ENCODE measurements around the gene DNAJC30.
"Not testable (repeated sequence)": the region's sequence is repeated elsewhere in the genome, so short reads cannot be mapped to it uniquely, and the experiment has no call there.

DNAJC30 gene

GRCh38 chr7:73680501-73680900 lies 2.8 kb downstream of the DNAJC30 start:
- no peak for DNase-seq

- DNase-seq: no peak
These were observed 3.5 kb downstream of the DNAJC30 start for GRCh38 chr7:73679709-73680108.

GRCh38 chr7:73678862-73679261 lies 4.4 kb downstream of the DNAJC30 start:
- DNase-seq: no peak

- not testable (repeated sequence) for DNase-seq
These were observed 7.2 kb downstream of the DNAJC30 start for GRCh38 chr7:73676062-73676461.

- no peak for DNase-seq
These were observed 8.7 kb downstream of the DNAJC30 start for GRCh38 chr7:73674468-73675124.

- DNase-seq: no peak
These were observed 11.3 kb downstream of the DNAJC30 start for GRCh38 chr7:73671857-73672445.

GRCh38 chr7:73671322-73671661 lies 12.0 kb downstream of the DNAJC30 start:
- no peak for DNase-seq

GRCh38 chr7:73669858-73670385 lies 13.3 kb downstream of the DNAJC30 start:
- no peak for DNase-seq

GRCh38 chr7:73669288-73669701 lies 14.0 kb downstream of the DNAJC30 start:
- no peak for DNase-seq

GRCh38 chr7:73668886-73669230 lies 14.4 kb downstream of the DNAJC30 start:
- no peak for DNase-seq

GRCh38 chr7:73668103-73668885 lies 15.0 kb downstream of the DNAJC30 start:
- no peak for DNase-seq

- DNase-seq: peak; percentile 97
These were observed 15.7 kb downstream of the DNAJC30 start, which contains the start of gene VPS37D for GRCh38 chr7:73667344-73668102. TSS of gene VPS37D (plus strand) at chr7:73667831. CDS start at chr7:73667959, 128 bp downstream.

GRCh38 chr7:73663033-73663432 lies 20.2 kb downstream of the DNAJC30 start:
- DNase-seq: no peak

- not testable (repeated sequence) for DNase-seq
These were observed 22.7 kb downstream of the DNAJC30 start for GRCh38 chr7:73660594-73660993.

- no peak for DNase-seq
These were observed 23.3 kb downstream of the DNAJC30 start for GRCh38 chr7:73659983-73660382.

GRCh38 chr7:73655309-73655708 lies 27.9 kb downstream of the DNAJC30 start:
- DNase-seq: not testable (repeated sequence)

GRCh38 chr7:73652541-73652949 lies 30.7 kb downstream of the DNAJC30 start:
- DNase-seq: no peak

GRCh38 chr7:73650524-73650923 lies 32.7 kb downstream of the DNAJC30 start:
- DNase-seq: no peak

GRCh38 chr7:73649576-73649975 lies 33.7 kb downstream of the DNAJC30 start:
- no peak for DNase-seq

- no peak for DNase-seq
These were observed 34.5 kb downstream of the DNAJC30 start for GRCh38 chr7:73648593-73649332.

GRCh38 chr7:73647725-73648592 lies 35.3 kb downstream of the DNAJC30 start:
- DNase-seq: peak; percentile 43
